Lower leg skin (tissue), 3 donors: Measurements from ENCODE around the gene NR2F1-AS1.

Experiments
- POLR2A ChIP-seq, 2 donors: fragments of 450-650 bp; IDR thresholded peaks; one replicate each; pipeline ENCODE4 v1.6.1; 2016 to 2017; ENCODE audit warnings: antibody characterized with exemption in 2 of 2, mild to moderate bottlenecking in 1 of 2, moderate library complexity in 1 of 2
- TF ChIP-seq, protein P1 (sequence below), 3 donors: fragments of 450-650 bp; IDR thresholded peaks; one replicate each; pipeline ENCODE4 v1.5.1; 2016; ENCODE audit warnings: antibody characterized with exemption in 3 of 3, mild to moderate bottlenecking in 3 of 3, moderate library complexity in 2 of 3

DNA sequence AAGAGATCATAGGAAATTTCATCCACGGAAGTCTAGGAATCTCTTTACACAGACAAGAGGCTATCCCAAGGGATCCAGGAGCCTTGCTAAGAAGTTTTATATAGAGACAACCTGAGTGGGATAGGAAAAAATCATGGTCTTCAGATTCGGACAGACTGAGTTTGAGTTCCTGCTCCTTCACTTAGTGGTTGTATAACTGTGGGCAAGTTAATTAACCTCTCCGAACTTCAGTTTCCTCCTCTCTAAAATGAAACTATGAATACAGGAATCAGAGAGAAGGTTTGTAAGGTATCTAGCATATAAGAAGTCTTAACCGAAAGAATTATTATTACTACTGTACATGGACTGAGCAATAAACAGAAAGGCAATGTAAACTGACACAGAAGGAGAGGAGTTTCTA, 35.1 kb downstream of the NR2F1-AS1 start:
- TF ChIP-seq, protein P1, sequence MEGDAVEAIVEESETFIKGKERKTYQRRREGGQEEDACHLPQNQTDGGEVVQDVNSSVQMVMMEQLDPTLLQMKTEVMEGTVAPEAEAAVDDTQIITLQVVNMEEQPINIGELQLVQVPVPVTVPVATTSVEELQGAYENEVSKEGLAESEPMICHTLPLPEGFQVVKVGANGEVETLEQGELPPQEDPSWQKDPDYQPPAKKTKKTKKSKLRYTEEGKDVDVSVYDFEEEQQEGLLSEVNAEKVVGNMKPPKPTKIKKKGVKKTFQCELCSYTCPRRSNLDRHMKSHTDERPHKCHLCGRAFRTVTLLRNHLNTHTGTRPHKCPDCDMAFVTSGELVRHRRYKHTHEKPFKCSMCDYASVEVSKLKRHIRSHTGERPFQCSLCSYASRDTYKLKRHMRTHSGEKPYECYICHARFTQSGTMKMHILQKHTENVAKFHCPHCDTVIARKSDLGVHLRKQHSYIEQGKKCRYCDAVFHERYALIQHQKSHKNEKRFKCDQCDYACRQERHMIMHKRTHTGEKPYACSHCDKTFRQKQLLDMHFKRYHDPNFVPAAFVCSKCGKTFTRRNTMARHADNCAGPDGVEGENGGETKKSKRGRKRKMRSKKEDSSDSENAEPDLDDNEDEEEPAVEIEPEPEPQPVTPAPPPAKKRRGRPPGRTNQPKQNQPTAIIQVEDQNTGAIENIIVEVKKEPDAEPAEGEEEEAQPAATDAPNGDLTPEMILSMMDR (IDR thresholded peaks at IDR 0.05), result no peak
- no peak for TF ChIP-seq POLR2A (IDR thresholded peaks at IDR 0.05)
